Germinal center (tissue), 1 donor: ENCODE results near the gene MAGI1.

Source experiments
- DNase-seq: peaks from one replicate; pipeline ENCODE4 v3.0.0; 2012; ENCODE audit warnings: mixed read lengths, low spot score

Gene MAGI1

DNA sequence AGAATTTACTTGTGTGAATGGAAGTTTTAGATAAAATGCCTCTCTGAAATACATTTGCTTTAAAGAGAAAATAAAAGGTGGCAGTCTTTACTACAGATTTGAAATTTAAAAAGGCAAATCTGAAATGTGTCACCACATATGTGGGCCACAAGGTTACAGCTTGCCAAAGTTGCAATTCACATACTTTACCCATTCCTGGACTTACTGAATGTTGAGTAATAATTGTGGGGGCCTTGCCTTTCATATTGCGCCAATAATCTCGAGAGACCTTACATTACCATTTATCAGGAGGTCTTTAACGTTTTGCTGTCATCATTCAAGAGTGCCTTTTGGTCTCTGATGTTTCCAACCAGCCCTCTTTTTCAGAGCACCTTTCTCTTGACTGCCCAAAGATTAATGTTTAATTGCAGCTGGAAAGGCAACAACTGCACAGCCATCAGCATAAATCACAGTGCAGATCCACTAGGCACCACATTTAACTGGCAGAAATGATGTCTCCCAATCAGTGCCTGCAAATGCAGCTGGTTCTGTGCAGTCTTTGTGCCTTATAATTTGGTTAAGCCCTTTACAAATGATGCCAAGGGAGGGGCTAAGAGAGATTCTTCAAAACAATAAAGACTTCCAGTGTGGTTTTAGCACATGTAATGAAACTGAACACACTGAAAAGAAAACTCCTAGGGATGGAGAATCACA lies 206.8 kb downstream of the MAGI1 start:
- no peak for DNase-seq

DNA sequence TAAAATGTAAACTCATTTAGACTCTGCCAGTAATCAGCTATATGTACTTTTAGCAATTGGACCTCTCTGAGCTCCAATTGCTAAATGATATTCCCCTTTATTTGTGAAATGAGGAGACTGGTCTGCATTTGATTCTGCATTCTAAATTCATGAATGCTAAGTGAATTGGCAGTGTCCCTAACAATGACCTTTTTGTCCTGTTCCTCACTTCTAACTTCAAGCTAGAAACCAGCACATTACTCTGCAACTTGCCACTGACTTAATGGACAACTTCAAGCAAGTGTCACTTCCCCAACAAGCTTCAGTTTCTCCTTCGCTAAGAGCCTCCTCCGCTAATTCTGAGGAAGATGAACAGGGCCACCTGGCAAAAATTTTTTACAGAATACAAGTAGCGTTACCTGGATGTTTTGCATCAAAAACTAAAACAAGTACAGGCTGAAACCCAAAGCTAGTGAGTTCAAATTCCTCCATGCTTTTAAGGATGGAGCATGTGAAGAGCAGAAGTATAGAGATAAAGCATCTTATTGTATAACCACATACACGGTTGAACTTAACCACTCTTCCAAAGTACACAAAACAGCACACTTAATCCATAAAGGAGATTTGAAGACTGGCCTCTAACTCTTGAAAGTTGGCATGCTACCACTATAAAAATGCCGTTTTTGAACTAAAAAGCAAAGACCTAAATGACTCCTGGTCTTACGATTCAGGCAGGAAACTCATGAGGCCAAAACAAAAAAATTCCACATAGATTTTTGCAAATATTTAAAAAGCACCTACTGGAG lies 207.6 kb downstream of the MAGI1 start:
- DNase-seq, result no peak

DNA sequence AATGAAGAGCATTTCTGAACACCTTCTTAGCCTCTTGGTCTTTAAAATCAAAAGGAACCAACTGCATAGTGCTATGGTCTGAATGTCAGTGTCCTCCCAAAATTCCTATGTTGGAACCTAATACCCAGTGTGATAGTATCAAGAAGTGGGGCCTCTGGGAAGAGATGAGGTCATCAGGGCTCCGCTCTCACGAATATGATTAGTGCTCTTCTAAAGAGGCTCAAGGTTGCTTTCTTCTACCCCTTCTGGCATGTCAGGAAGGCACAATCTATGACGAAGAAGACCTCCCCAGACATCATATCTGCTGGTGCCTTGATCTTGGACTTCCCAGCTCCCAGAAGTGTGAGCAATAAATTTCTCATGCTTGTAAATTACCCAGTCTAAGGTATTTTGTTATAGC lies 209.5 kb downstream of the MAGI1 start:
- no peak for DNase-seq

DNA sequence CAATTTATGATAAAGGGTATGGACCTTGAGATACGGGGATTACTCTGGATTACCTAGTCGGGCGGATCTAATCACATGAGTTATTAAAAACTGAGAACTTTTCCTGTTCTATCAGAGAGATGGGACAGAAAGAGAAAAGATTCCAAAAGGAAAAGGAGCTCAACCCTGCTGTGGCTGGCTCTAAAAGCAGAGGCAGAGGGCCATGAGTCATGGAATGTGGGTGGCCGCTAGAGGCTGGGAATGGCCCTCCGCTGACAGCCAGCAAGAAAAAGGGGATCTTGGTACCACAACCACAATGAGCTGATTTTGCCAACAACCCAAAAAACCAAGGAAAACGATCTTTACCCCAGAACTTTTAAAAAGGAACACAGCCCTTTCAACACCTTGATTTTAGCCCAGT lies 210.0 kb downstream of the MAGI1 start:
- DNase-seq, result no peak

DNA sequence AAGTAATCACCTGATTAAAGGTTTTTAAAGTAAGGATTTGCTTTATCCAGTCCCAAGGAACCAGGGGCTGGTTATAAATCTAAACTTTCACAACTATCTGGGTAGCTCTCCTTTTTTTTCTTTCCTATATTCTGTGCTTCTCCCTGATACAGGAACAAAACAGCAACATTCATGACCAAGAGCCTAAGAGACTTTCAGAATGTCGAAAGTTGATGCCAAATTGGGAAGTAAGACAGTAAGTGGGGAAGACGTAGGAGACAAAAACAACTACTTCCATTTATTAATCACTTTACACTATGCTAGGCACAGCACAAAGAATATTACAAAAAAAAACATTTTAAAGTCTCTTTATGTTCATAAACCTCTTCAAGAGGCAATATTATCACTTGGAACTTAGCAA lies 211.6 kb downstream of the MAGI1 start:
- no peak for DNase-seq

DNA sequence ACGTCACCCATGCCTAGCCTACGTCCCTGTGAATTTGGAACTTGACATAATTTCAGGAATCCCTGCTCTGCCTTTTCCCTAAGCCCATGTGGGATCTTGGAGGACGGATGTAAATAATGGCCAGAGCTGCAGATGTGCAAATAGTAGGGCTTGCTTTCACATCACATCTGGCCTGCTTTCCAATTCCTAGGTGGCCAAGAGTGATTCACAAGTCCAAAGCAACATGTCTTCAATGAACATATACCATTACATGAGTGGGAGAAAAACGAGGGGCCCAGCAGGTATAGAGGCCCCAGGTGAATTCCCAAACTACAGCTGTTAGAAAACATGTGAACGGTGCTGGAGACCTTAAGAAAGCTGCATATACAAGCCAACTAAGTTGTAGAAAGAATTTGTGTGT lies 214.6 kb downstream of the MAGI1 start:
- DNase-seq, result no peak

DNA sequence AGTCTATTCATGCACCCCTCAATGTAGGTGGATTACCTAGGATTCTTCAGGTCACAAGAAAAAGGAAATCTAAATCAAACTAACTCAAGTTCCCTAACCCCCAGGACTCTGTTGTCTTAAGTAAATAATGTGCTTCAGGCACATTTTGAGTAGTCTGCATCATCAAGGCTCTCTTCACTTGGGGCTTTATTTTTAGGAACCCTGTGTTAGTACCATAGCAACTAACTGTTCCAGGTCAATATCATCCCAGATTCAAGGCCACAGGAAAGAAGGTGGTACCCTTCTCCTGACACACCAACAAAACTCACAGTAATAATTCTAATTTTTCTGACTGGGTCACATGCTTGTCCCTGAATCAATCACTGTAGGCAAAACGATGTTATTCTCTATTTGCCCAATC lies 218.1 kb downstream of the MAGI1 start:
- no peak for DNase-seq

DNA sequence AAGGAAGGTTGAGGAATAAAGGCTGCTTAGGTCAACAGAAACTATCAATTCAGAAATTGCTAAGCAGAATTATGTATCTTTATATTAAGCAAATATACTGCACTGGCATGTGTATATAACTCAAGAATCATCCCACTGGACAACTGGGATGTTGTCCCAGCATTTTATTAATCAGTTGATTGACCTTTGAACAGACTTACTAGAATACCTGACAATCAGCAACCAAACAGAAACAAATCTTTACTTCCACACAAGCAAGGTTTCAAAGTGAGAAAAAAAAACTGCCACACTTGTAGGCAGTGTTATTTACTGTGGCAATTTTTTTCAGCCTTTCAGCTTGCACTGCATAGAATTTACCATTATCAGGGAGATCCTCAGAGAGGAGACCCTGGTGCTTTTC lies 218.8 kb downstream of the MAGI1 start:
- no peak for DNase-seq

DNA sequence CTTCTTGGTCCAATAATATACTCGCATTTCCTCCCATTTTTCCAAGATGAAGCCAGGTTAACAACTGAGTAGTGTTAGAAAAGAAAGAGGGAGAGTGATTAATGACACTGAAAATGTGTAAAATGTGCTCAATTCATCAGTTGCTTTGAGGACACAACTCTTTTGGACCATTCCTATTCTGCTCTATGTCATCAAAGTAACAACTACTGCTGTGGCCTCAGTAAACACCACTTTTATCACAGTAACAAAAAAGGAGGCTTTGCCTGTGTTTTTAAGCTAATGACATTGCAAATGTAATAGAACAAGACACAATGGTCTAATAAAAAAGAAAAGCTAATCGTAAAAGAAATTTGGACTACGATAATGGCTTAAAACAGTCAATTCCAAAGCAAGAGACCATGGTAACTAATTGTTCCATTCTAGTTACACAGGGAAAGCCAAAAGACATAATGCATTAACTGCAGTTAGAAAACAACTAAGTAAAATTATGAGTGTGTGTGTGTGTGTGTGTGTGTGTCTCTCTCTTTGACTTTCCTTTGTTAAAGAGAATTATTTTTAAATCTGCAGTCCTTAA lies 221.1 kb downstream of the MAGI1 start:
- no peak for DNase-seq

DNA sequence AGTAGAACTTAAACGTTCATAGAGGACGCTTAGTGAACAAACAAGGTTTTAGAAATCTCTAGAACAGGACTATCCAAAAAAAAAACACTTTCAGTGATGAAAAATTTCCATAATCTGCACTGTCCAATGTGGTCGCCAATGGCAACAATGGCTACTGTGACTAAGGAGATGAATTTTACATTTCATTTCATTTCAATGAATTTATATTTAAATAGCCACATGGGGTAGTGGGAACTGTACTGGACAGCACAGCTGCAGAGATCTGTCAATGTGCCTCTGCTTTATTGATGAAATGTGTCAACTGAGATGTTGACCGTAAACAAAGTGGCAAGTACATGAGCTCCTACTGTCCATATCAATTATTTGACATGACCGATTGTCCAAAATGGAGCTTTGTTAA lies 222.5 kb downstream of the MAGI1 start:
- DNase-seq, result no peak

DNA sequence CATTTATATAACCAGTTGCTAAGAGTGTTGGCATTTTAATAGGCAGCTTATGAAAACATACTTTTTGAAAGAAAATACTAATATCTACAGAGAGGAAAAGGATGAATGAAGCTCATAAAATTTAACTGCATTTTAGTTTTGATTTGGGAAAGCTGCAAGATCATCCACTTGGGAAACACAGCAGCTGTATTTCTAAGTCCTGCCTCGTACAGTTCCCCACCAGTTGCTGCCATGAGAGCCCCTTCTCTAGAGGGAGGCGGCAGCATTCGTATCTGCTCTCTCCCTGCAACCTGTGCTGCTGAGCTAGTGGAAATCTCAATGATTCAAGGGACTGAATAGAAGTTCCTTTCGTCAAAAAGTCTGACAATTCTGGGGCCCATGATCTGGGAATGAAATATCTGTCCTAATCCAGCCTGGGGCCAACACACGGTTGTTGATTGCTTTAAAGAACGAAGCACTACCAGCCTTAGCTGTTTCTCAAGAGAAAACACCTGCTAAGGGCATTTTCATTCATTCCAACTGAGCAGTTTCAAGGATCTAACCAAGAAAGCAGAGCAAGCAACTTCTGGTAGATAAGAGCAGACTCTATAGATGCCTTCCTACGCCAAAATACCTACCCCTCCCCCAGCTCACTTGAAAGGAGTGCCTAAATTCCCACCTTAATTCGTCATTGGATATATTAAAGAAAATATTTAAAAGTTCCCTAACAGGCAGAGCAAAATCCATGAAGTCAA lies 223.7 kb downstream of the MAGI1 start:
- DNase-seq, result no peak

DNA sequence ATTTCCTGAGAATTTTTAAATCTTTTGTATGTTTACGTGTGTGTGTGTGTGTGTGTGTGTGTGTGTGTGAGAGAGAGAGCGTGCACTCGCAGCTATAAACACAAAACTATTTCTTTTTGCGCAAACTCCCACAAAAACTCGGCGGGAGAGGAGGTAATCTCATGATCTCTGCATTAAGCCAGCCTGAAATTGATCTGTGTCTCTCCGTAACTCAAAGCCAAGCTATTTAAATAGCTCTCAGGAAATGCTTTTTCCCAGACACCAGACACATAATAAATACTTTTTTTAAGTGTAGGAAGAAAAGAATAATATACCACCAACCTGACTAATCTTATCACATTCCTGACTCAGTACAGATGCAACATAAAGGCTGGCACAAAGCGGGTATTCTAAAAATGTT lies 226.8 kb downstream of the MAGI1 start:
- DNase-seq, result no peak

DNA sequence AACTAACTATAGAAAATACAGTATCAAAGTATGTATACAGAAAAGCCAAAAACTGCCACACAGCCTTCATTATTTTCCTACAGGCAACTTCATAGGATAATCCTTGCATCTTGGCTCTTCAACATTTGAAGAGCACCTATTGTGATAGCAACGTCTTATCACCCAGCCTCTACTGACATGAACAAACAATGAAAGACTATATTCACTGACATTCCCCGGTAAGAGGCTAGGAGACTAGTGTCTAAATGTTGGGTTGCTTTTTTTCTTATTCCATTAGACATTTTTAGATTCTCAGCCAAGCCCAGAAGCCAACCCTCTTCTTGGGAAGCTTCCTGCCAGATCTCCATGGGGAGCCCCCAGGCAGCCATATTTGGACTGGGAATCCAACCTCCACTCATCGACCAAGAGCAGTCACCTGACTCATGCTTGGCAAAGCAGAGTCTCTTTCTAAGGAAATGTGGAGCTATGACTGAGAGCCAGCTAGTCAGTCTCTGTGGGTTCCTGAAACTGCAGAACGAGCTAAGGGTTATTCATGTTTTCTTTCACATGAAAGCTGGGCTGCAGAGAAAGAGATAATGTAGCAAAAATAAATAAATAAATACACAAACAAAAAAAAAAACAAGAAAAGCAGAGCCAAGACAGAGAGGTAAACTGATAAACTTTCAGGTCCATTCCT lies 227.5 kb downstream of the MAGI1 start:
- no peak for DNase-seq

DNA sequence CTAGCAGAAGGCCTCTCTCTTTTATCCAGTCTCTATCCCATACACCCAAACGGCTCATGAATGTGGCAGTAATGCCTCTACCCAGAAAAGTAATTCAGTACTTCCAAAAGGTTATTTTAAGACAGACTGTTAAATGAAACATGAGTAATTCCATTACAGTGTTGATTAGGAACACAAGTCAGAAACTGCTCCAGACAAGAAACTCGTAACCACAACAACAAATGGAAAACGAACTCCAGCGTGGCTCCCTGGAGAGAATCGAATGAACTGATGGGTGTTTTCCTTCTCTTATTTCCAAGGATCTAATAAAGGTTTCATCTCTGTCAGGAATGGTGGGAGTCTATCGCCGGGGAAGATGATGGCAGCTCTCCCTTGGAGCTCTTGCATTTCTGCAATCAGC lies 228.4 kb downstream of the MAGI1 start:
- DNase-seq, result no peak

DNA sequence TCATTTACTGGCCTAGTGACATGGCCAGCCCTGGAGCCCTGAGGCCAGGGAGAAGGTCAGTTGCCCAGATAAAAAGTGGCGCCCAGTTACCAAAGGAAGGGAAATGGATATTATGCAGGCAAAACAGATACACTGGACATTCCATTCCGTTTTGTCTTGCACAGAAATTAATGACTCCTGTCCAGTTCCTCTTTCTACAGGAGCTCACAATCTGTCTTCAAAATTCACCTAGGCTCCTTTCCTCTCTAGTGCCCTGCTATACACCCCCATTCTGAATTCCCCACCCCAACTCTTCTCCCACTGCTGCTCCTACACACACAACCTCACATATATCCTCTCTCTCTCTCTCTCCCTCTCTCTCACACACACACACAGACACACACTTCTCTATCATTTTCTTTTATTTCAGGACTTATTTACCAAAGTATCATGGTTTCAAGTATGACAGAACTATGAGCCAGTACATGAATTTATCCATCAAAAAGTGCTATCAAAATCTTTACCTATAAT lies 229.0 kb downstream of the MAGI1 start:
- DNase-seq, result no peak

DNA sequence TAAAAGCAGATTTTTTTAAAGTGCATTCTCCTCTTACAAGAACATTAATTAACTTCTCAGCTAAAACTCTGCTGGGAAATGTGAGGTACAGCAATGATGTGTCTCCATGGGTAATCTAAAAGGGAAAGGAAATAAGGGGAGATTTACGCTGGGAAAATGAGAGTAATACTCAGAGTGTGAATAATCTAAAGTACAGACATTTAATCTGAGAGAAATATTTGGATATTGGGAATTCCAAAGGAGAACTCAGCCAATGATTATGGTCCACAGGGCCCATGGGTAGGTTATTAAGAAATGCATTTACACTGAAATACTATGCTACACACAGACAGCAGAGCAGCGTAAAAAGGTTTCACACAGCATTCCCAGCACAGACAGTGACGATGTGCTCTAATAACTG lies 229.9 kb downstream of the MAGI1 start:
- DNase-seq, result no peak

DNA sequence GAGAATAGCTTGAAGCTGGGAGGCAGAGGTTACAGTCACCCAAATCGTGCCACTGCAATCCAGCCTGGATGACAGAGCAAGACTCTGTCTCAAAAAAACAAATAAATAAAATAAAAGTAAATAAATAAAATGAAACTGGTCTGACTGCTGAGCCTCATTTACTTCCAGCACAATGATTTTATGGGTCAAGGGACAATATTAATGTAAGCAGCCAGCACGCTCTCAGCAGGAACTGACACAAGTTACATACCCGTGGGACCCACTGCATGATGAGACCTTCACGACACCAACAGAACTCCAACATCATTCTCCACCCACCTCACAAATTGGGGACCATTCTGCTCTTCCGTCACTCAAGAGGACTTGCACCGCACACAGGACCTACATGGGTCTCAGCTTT lies 230.3 kb downstream of the MAGI1 start:
- DNase-seq, result no peak

DNA sequence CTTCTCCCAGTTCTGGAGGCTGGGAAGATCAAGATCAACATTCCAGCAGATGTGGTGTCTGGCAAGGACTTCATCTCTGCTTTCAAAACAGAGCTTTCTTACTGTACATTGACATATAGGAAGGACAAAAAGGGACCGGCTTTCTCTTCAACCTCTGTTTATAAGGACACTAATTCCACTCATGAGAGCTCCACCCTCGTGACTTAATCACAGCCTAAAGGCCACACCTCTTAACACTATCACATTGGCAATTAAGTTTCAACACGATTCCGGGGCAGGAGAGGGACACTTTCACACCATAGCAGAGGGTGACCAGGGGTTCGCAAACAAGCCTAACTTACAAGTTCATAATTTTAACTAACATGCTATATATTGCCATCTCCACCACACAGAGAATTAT lies 231.5 kb downstream of the MAGI1 start:
- DNase-seq, result no peak

DNA sequence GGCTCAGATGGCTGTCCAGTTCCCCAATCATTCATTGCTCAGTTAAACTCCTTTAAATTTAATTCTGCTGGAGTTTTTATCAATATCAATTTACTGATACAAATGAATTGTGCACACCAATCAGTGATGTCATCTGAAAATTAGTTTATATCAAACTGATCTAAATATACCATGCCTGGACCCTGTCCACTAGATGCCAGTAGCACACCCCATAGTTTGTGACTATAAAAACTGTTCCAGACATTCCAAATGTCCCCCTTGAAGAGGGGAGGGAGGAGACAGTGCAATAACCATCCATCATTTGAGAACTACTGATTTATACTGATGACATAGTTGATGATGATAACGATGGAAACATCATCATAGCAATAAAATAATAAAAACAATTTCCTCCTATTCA lies 232.1 kb downstream of the MAGI1 start:
- DNase-seq, result no peak

DNA sequence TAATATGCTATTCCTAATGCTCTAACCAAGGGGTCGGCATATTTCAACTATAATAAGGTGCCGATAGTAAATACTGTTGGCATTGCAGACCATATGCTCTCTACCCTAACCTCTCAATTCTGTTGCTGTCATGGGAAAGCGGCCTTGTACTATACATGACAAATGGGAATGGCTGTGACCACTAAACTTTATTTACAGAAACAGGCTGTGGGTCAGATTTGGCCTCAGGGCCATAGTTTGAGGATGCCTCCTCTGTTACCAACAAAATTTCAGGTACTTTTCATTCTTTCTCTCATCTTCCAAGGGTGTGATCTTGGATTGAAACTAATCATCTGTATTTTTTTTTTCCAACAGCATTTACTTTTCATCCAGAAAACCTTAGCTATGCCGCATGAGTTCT lies 242.0 kb downstream of the MAGI1 start:
- no peak for DNase-seq

DNA sequence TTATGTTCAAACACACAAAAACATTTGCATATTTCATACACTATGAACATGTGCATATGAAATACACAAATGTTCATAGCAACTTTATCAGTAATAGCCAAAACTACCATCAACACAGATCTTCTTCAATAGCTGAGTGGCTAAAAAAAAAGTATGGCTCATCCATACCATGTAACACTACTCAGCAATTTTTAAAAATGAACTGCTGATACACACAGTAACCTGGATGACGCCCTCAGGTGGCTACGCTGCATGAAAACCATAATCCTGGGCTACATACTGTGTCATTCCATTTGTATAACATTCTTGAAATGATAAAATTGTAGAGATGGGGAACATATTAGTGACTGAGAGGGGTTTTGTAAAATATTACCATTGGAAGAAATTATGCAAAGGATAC lies 243.6 kb downstream of the MAGI1 start:
- DNase-seq, result no peak
